Nephron progenitor cell (in vitro differentiated cells): ENCODE data around the gene ZNF503.

Source experiments
- DNase-seq: peaks from one replicate; pipeline ENCODE4 v3.0.0; 2021
- H3K27ac Mint-ChIP-seq: 2 replicates; pipeline ENCODE4 v1.8.0; 2021; ENCODE audit warnings: mild to moderate bottlenecking, moderate library complexity, mixed read lengths
- H3K27me3 Mint-ChIP-seq: 2 replicates; pipeline ENCODE4 v1.8.0; 2021; ENCODE audit warnings: mild to moderate bottlenecking, low read depth, mixed read lengths; ENCODE audit not compliant: poor library complexity
- H3K36me3 Mint-ChIP-seq: 2 replicates; pipeline ENCODE4 v1.8.0; 2021; ENCODE audit warnings: low read depth, mixed read lengths
- H3K4me1 Mint-ChIP-seq: 2 replicates; pipeline ENCODE4 v1.8.0; 2021; ENCODE audit warnings: mixed read lengths
- H3K4me3 Mint-ChIP-seq: 2 replicates; pipeline ENCODE4 v1.8.0; 2021; ENCODE audit warnings: mild to moderate bottlenecking, moderate library complexity, mixed read lengths
- H3K9me3 Mint-ChIP-seq: 2 replicates; pipeline ENCODE4 v1.8.0; 2021; ENCODE audit warnings: mild to moderate bottlenecking, moderate library complexity, mixed read lengths
- TF ChIP-seq, protein P1 (sequence below): fragments of 200-600 bp; sonication (generic); IDR thresholded peaks from 2 replicates; pipeline ENCODE4 v1.5.0; 2021; ENCODE audit warnings: antibody characterized with exemption

Gene ZNF503

GRCh38 chr10:75390178-75390577, 11.4 kb downstream of the ZNF503 start:
- H3K36me3 Mint-ChIP-seq = peaks cover 76% of the 10 kb centered on the region
- DNase-seq = no peak
- H3K9me3 Mint-ChIP-seq = peaks cover 32% of the 10 kb centered on the region
- H3K4me3 Mint-ChIP-seq = no peak overlapping the region
- no peak overlapping the region for H3K27ac Mint-ChIP-seq
- H3K4me1 Mint-ChIP-seq = peaks cover 27% of the 10 kb centered on the region
- TF ChIP-seq, protein P1, sequence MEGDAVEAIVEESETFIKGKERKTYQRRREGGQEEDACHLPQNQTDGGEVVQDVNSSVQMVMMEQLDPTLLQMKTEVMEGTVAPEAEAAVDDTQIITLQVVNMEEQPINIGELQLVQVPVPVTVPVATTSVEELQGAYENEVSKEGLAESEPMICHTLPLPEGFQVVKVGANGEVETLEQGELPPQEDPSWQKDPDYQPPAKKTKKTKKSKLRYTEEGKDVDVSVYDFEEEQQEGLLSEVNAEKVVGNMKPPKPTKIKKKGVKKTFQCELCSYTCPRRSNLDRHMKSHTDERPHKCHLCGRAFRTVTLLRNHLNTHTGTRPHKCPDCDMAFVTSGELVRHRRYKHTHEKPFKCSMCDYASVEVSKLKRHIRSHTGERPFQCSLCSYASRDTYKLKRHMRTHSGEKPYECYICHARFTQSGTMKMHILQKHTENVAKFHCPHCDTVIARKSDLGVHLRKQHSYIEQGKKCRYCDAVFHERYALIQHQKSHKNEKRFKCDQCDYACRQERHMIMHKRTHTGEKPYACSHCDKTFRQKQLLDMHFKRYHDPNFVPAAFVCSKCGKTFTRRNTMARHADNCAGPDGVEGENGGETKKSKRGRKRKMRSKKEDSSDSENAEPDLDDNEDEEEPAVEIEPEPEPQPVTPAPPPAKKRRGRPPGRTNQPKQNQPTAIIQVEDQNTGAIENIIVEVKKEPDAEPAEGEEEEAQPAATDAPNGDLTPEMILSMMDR = no peak
- peaks cover 29% of the 10 kb centered on the region for H3K27me3 Mint-ChIP-seq

GRCh38 chr10:75388082-75388481, 13.5 kb downstream of the ZNF503 start:
- Mint-ChIP-seq H3K27me3 (peaks cover 23% of the 10 kb centered on the region), H3K36me3 (peaks cover 66% of the 10 kb centered on the region), H3K9me3 (peaks cover 32% of the 10 kb centered on the region)

GRCh38 chr10:75386128-75386527, 15.4 kb downstream of the ZNF503 start:
- Mint-ChIP-seq H3K36me3 (peaks cover 50% of the 10 kb centered on the region), H3K4me3 (no peak overlapping the region), H3K27ac (no peak overlapping the region), H3K27me3 (peaks cover 20% of the 10 kb centered on the region), H3K4me1 (peaks cover 8% of the 10 kb centered on the region), H3K9me3 (peaks cover 32% of the 10 kb centered on the region)
- TF ChIP-seq, protein P1 = no peak
- no peak for DNase-seq

More at GRCh38 chr10:75388082-75388481, 13.5 kb downstream of the ZNF503 start:
- Mint-ChIP-seq H3K4me1 (peaks cover 9% of the 10 kb centered on the region), H3K27ac (no peak overlapping the region), H3K4me3 (no peak overlapping the region)
- DNase-seq = no peak
- TF ChIP-seq, protein P1 = no peak

DNA sequence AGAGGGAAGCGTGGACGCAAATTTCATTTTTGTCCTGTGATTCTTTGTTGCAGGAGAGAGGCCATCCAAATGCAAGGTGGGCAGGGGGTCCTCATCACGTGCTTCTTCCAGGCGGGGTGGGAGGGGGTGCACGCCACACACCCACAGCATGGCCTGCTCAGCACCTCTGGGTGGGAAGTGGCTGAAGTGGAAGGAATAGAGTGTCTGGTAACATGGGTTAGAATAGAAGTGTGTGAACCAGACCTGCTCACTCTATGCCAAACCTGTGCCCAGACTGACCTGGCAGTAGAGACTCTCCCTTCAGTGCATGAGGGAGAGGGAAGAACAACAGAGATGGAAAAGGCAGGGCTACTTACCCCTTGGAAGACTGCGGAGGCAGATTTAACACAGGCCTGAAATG, 21.7 kb downstream of the ZNF503 start:
- H3K9me3 Mint-ChIP-seq = no peaks in the 10 kb centered on the region
- no peak overlapping the region for H3K4me3 Mint-ChIP-seq
- no peak for DNase-seq
- H3K27me3 Mint-ChIP-seq = peaks cover 33% of the 10 kb centered on the region
- peaks cover 6% of the 10 kb centered on the region for H3K36me3 Mint-ChIP-seq
- peaks cover 35% of the 10 kb centered on the region for H3K4me1 Mint-ChIP-seq
- peak overlapping the region; percentile 9 for H3K27ac Mint-ChIP-seq
- TF ChIP-seq, protein P1 = no peak

GRCh38 chr10:75379212-75379724, 22.3 kb downstream of the ZNF503 start:
- Mint-ChIP-seq H3K27ac (no peak overlapping the region), H3K27me3 (peaks cover 38% of the 10 kb centered on the region), H3K36me3 (peaks cover 2% of the 10 kb centered on the region), H3K9me3 (no peaks in the 10 kb centered on the region), H3K4me1 (peaks cover 40% of the 10 kb centered on the region), H3K4me3 (no peak overlapping the region)
- TF ChIP-seq, protein P1 = no peak
- DNase-seq = no peak

DNA sequence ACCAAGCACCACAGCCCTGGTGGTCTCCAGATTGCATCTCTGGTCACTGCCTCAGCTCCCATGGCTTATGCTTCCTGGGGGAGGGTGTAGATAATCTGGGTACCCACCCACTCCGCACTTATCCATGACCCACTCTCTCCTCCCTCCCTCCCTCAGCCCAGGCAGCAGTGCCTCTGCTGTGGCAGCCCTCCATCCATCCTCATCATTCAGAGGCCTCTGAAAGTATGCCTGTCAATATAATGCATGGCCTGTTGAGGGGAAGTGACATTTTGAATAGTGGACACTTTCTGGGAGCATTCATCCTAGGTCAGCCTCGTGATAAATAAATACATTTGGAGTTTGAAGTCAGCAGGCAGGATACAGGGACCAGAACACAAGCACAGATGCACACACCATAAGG, 23.2 kb downstream of the ZNF503 start:
- Mint-ChIP-seq H3K9me3 (no peaks in the 10 kb centered on the region), H3K36me3 (no peaks in the 10 kb centered on the region), H3K27me3 (peaks cover 43% of the 10 kb centered on the region), H3K27ac (no peak overlapping the region), H3K4me3 (no peak overlapping the region), H3K4me1 (peaks cover 42% of the 10 kb centered on the region)
- TF ChIP-seq, protein P1 = no peak
- DNase-seq = no peak
